Common myeloid progenitor, CD34-positive (primary cell): ENCODE data around the gene EVI5.

Source experiments
- CTCF ChIA-PET: fragments of 350-600 bp; sonication (Branson Sonifier 250); formaldehyde crosslinking; loops from one replicate; lab custom pipeline; 2021; ENCODE audit warnings: antibody characterized with exemption; lab: Charles Lee
- POLR2A ChIA-PET: fragments of 350-600 bp; sonication (Branson Sonifier 250); formaldehyde crosslinking; loops from one replicate; lab custom pipeline; 2021; ENCODE audit warnings: antibody characterized with exemption; lab: Charles Lee
- DNase-seq, 3 donors: peaks; one replicate each; pipeline versions ENCODE4 v3.0.0 to v3.0.0-alpha.2; 2013
- H3K27ac ChIP-seq, 2 experiments: 1 replicate in 1 of 2; 2 replicates in 1 of 2; pipeline ENCODE4 v1.7.0; 2013; ENCODE audit warnings: inconsistent platforms in 2 of 2, low read length in 2 of 2, mild to moderate bottlenecking in 2 of 2, low read depth in 1 of 2, moderate library complexity in 1 of 2; ENCODE audit not compliant: severe bottlenecking in 2 of 2, insufficient read depth in 1 of 2, poor library complexity in 1 of 2
- H3K27me3 ChIP-seq, 5 experiments: replicated peaks in 2 of 5; 1 replicate in 3 of 5; 2 replicates in 2 of 5; pipeline versions ENCODE4 v1.6.1 to v1.7.0; 2013; ENCODE audit warnings: low read length in 4 of 5, mild to moderate bottlenecking in 2 of 5, moderate library complexity in 2 of 5, inconsistent platforms in 1 of 5; ENCODE audit not compliant: insufficient read depth in 5 of 5, control insufficient read depth in 4 of 5
- H3K36me3 ChIP-seq, 4 experiments: 1 replicate in 2 of 4; 2 replicates in 2 of 4; pipeline versions ENCODE4 v1.6.1 to v1.7.0; 2013; ENCODE audit warnings: low read length in 3 of 4, control low read depth in 1 of 4, mild to moderate bottlenecking in 1 of 4; ENCODE audit not compliant: control insufficient read depth in 4 of 4, insufficient read depth in 4 of 4
- H3K4me1 ChIP-seq, 4 experiments: 1 replicate in 3 of 4; 2 replicates in 1 of 4; pipeline versions ENCODE4 v1.6.1 to v1.7.1; 2013; ENCODE audit warnings: low read length in 3 of 4, mild to moderate bottlenecking in 3 of 4, control low read depth in 1 of 4, inconsistent platforms in 1 of 4, moderate library complexity in 1 of 4; ENCODE audit not compliant: control insufficient read depth in 4 of 4, insufficient read depth in 4 of 4; ENCODE audit errors: control extremely low read depth in 1 of 4
- H3K4me3 ChIP-seq, 7 experiments: 1 replicate in 4 of 7; 2 replicates in 3 of 7; pipeline versions ENCODE4 v1.5.1 to v1.7.0; 2013; ENCODE audit warnings: mild to moderate bottlenecking in 7 of 7, low read length in 6 of 7, moderate library complexity in 6 of 7, inconsistent platforms in 2 of 7, low read depth in 2 of 7, control low read depth in 1 of 7; ENCODE audit not compliant: insufficient read depth in 4 of 7, control insufficient read depth in 1 of 7; ENCODE audit errors: extremely low read depth in 1 of 7
- H3K9me3 ChIP-seq, 5 experiments: 1 replicate in 4 of 5; 2 replicates in 1 of 5; pipeline versions ENCODE4 v1.6.1 to v1.7.1; 2013; ENCODE audit warnings: low read length in 4 of 5, mild to moderate bottlenecking in 2 of 5, inconsistent platforms in 1 of 5, low read depth in 1 of 5, moderate library complexity in 1 of 5; ENCODE audit not compliant: control insufficient read depth in 4 of 5, insufficient read depth in 2 of 5; ENCODE audit errors: control extremely low read depth in 1 of 5
- WGBS: methylation state at CpG from one replicate; pipeline ENCODE4 v1.1.5; 2013; ENCODE audit not compliant: insufficient coverage; 5-methylcytosine and 5-hydroxymethylcytosine counted together

Gene EVI5

DNA sequence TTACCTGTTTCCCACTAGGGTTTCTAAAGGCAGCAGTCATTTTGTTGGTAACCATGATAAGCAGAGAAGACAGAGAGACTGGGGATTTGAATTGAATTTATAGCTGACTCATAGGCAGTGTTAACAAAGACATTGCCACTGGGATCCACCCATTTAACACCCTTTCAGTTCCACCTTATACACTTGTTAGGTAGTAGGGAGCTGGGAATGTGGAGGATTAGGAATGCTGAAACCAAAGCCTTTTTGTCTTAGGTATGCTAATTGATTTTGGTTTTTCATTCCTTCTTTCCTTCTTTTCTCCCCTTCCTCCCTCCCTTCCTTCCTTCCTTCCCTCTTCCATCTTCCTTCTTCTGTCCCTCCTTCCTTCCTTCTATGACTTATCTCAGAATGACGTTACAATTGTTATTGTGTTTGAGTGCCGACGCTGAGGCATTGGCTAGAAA, 7.5 kb upstream of the EVI5 start:
- WGBS: no CpG with 5 or more reads among the region's 3 CpGs
- H3K27ac ChIP-seq: no peak overlapping the region
- H3K4me3 ChIP-seq: no peak overlapping the region
- H3K4me1 ChIP-seq: no peaks in the 10 kb centered on the region
- H3K27me3 ChIP-seq: peaks cover 0 to 18% (median 6%) of the 10 kb centered on the region in 5 experiments
- H3K36me3 ChIP-seq: no peaks in the 10 kb centered on the region
- POLR2A ChIA-PET: no interaction called here
- peaks cover 0 to 2% (median 0%) of the 10 kb centered on the region in 5 experiments for H3K9me3 ChIP-seq
- CTCF ChIA-PET: interaction anchor here (1.6 kb wide), 1 partner anchor 36 kb away, joined by 4 read pairs; no protein-coding TSS in a partner anchor
- peak in 1 of 3 donors; percentile 17 for DNase-seq

DNA sequence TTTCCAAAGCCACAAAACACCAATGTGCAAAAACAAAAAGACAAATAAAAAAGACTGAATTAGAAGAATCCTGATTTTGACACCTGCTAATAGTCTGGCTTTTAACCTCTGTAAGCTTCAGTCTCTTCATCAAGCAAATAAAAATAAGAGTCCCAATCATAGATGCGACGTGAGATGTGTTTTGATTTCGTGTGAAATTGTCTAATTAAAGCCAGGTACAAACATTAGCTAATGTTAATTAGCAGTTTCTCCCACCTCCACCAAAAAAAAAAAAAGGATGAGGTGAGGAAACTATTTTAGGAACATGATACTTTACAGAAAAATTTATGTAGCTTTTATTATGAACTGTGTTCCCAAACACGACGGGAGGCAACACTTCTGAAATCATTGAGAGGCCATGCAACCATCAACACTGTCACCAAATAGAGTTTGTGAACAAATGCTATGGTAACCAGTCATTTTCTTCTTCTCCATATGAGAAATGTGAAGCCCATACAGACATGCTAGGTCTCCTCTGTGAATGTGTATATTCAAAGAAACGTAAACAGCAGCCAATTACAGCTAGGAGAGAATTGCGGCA, 6.7 kb upstream of the EVI5 start:
- CTCF ChIA-PET: interaction anchor here (0.6 to 4.0 kb wide), 3 partner anchors 9 to 43 kb away, joined by 3 to 22 read pairs (median 5); no protein-coding TSS in a partner anchor
- no peak for DNase-seq
- POLR2A ChIA-PET: interaction anchor here (0.6 kb wide), 1 partner anchor 18 kb away, joined by 3 read pairs; no protein-coding TSS in a partner anchor

DNA sequence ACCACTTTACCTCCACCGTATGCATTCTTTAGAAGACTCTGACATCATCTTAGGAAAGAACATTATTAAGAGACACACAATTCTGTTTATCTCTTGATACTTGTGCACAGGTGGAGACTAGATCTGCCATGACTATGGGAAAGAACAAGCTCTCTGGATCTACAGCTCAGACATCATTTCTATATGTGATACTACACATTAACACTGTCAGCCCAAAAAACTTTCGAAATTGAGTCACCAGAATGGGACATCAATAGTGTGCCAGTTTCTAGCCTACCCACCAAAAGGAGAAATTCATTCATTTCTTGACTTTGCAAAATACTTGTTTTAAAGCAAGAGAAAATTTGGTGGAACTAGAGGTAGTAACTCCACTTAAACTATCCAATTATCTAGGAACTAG, 6.0 kb upstream of the EVI5 start:
- H3K9me3 ChIP-seq: peaks cover 0 to 2% (median 0%) of the 10 kb centered on the region in 5 experiments
- peaks cover 0 to under 1% (median 0%) of the 10 kb centered on the region in 4 experiments for H3K4me1 ChIP-seq
- no peak overlapping the region for H3K27ac ChIP-seq
- peaks cover 3 to 25% (median 10%) of the 10 kb centered on the region in 5 experiments for H3K27me3 ChIP-seq
- ChIA-PET CTCF (interaction anchor here (1.0 to 4.0 kb wide), 3 partner anchors 27 to 42 kb away, joined by 3 to 22 read pairs (median 5); no protein-coding TSS in a partner anchor), POLR2A (interaction anchor here (0.6 kb wide), 1 partner anchor 18 kb away, joined by 3 read pairs; no protein-coding TSS in a partner anchor)
- H3K36me3 ChIP-seq: no peaks in the 10 kb centered on the region
- WGBS: 100% methylated on average over 2 of the region's 2 CpGs
- no peak overlapping the region for H3K4me3 ChIP-seq
- DNase-seq: no peak

More for the DNA sequence above, 6.7 kb upstream of the EVI5 start:
- H3K27ac ChIP-seq: no peak overlapping the region
- 86% methylated on average over 4 of the region's 7 CpGs for WGBS
- no peaks in the 10 kb centered on the region for H3K4me1 ChIP-seq
- H3K4me3 ChIP-seq: no peak overlapping the region
- peaks cover 3 to 22% (median 10%) of the 10 kb centered on the region in 5 experiments for H3K27me3 ChIP-seq
- peaks cover 0 to 2% (median 0%) of the 10 kb centered on the region in 5 experiments for H3K9me3 ChIP-seq
- H3K36me3 ChIP-seq: no peaks in the 10 kb centered on the region

DNA sequence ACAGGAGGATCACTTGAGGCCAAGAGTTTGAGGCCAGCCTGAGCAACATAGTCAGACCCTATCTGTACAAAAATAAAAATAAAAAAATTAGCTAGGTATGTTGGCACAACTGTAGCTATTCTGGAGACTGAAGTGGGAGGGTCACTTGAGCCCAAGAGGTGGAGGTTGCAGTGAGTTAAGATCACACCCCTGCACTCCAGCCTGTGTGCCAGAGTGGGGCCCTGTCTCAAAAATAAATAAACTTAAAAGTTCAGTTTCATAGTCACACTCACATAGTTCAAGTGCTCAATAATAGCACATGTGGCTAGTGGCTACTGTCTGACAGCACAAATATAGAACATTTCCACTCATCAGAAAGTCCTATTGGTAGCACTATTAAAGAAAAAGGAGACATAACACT, 5.2 kb upstream of the EVI5 start:
- ChIA-PET CTCF (interaction anchor here (0.7 to 4.0 kb wide), 4 partner anchors 9 to 41 kb away, joined by 3 to 22 read pairs (median 3); no protein-coding TSS in a partner anchor), POLR2A (no interaction called here)
- Histone ChIP-seq H3K27ac (no peak overlapping the region), H3K4me1 (peaks cover 0 to 8% (median 5%) of the 10 kb centered on the region in 4 experiments), H3K27me3 (peaks cover 3 to 27% (median 10%) of the 10 kb centered on the region in 5 experiments), H3K4me3 (no peak overlapping the region), H3K36me3 (no peaks in the 10 kb centered on the region), H3K9me3 (peaks cover 0 to 2% (median 0%) of the 10 kb centered on the region in 5 experiments)
- DNase-seq: no peak

DNA sequence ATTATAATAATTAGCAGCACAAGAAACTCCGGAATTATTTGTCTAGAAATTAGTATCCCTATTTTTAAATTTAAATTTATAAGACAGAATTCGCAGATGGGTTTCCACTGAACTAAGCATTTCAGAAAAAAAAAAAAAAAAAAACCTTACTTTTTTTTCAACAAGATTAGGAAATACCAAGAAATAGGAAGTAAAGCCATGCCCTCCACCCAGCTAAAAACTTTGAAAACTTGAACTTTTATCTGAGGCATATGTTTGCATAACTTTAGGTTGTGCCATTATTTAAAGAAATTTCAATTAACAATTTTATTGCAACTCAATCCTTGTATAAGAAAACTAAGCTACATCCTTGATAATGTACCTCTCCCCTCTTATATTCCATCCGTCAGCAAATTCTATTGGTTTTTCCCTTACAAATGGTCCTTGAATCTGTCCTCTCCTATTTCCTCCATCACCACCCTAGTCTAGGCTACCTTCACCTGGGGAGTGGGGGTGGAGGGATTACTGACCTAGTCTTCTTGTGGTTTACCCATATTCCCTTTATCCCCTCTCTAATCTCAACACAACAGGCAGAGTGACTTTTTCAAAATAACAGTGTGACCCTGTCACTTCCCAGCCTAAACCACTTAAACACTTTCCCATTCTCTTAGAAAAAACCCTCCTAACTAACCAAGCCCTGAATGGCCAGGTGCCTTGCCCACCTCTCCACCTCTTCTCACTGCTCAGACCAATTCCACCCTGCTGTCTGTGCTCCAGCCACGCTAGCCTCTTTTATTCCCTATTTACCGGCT, 1.4 kb upstream of the EVI5 start:
- CTCF ChIA-PET: interaction anchor here (0.7 to 1.5 kb wide), 2 partner anchors 33 to 45 kb away, joined by 3 to 8 read pairs; no protein-coding TSS in a partner anchor
- H3K27ac ChIP-seq: no peak overlapping the region

DNA sequence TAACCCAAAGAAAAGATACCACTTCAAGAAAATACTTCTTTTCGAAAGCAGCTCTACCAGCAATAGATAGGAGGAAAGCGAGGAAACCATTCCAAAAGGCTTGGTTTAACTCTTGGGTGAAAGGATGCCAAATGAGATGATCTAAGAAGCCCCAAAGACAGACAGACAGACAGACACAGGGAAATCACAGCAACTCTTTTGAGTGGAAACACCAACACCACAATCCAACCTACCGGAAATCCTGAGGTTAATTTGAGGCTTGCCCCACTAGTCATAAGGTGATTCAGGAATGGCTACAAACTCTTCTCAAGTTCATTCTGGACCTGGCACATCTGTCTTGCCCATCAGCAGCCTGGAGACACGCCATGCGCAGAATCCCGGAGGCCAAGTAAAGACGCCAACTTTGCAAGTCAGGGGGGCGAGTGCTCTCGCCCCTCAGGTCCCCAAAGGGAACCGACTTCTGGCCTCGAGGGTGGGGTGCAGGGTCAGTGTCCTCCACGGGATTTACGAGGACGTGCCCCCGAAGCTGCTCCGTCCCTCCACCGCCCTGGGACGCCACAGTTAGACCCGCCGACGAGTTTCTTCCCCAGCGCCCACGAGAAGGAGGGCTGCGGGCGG, 778 bp downstream of the EVI5 start:
- Histone ChIP-seq H3K9me3 (no peaks in the 10 kb centered on the region), H3K27ac (peak overlapping the region in 1 of 2 experiments; percentile 82), H3K4me3 (peak overlapping the region; percentile 45 to 79 (median 74)), H3K36me3 (no peaks in the 10 kb centered on the region), H3K4me1 (peaks cover 5 to 20% (median 18%) of the 10 kb centered on the region in 4 experiments), H3K27me3 (peaks cover 2 to 40% (median 7%) of the 10 kb centered on the region in 5 experiments)
- WGBS: 0% methylated on average over 19 of the region's 25 CpGs
- POLR2A ChIA-PET: interaction anchor here (2.2 kb wide), 1 partner anchor 48 kb away, joined by 6 read pairs; the partner anchor contains the start of gene RPL5
- DNase-seq: peak; percentile 40 to 77 (median 71)
- CTCF ChIA-PET: interaction anchor here (1.1 to 2.2 kb wide), 2 partner anchors 9 to 48 kb away, joined by 4 to 10 read pairs; partner anchors contain the start of gene RPL5

More for the DNA sequence above, 1.4 kb upstream of the EVI5 start:
- 100% methylated on average over 3 of the region's 5 CpGs for WGBS
- DNase-seq: peak in 1 of 3 donors; percentile 29
- H3K4me1 ChIP-seq: peaks cover 5 to 20% (median 18%) of the 10 kb centered on the region in 4 experiments
- H3K27me3 ChIP-seq: peaks cover 1 to 31% (median 7%) of the 10 kb centered on the region in 5 experiments
- no peak overlapping the region for H3K4me3 ChIP-seq
- peaks cover 0 to 2% (median 0%) of the 10 kb centered on the region in 5 experiments for H3K9me3 ChIP-seq
- POLR2A ChIA-PET: interaction anchor here (0.9 kb wide), 1 partner anchor 45 kb away, joined by 6 read pairs; the partner anchor contains the start of gene RPL5
- no peaks in the 10 kb centered on the region for H3K36me3 ChIP-seq
